K562 (cell line): ENCODE data around the gene BLCAP. TPM values are rescaled to one million over a fixed set of nuclear protein-coding genes. Genes with fewer than 3 reads are reported as not detected.

Experiments used
- ARHGAP35 ChIP-seq: fragments of 450-650 bp; IDR thresholded peaks from 2 replicates; pipeline ENCODE4 v1.6.1; 2018; ENCODE audit not compliant: partially characterized antibody
- ATF7 ChIP-seq: fragments of 450-650 bp; IDR thresholded peaks from 2 replicates; pipeline ENCODE4 v1.7.1; 2014; ENCODE audit warnings: mild to moderate bottlenecking, moderate library complexity
- CBX2 ChIP-seq: fragments of 200-600 bp; sonication (generic); IDR thresholded peaks from one replicate; pipeline ENCODE4 v1.6.1; 2012; ENCODE audit warnings: mild to moderate bottlenecking, low read length, inconsistent platforms; ENCODE audit not compliant: insufficient read depth, poor library complexity, severe bottlenecking
- KDM4B ChIP-seq, 2 experiments: fragments of 450-650 bp in 1 of 2; sonication (generic) in 1 of 2; IDR thresholded peaks; 2 replicates each; pipeline ENCODE4 v1.6.1; 2016 to 2017; ENCODE audit warnings: borderline replicate concordance in 2 of 2, antibody characterized with exemption in 1 of 2, low read depth in 1 of 2, mild to moderate bottlenecking in 1 of 2
- NFIC ChIP-seq: fragments of 450-650 bp; IDR thresholded peaks from 2 replicates; pipeline ENCODE4 v1.6.1; 2017; ENCODE audit warnings: mild to moderate bottlenecking, inconsistent platforms
- NFIX ChIP-seq: fragments of 250-450 bp; sonication (Bioruptor Pico); IDR thresholded peaks from 2 replicates; pipeline ENCODE4 v1.4.0; 2020; ENCODE audit warnings: low read depth, mild to moderate bottlenecking, moderate library complexity
- NR2C1 ChIP-seq, 2 experiments: fragments of 450-650 bp; IDR thresholded peaks; 2 replicates each; pipeline ENCODE4 v1.6.1; 2017; ENCODE audit warnings: mild to moderate bottlenecking in 2 of 2, antibody characterized with exemption in 1 of 2, inconsistent platforms in 1 of 2, missing compliant biosample characterization in 1 of 2, missing genetic modification characterization in 1 of 2
- POLR2B ChIP-seq: fragments of 450-650 bp; IDR thresholded peaks from 2 replicates; pipeline ENCODE4 v1.6.1; 2018; ENCODE audit warnings: low read depth; ENCODE audit not compliant: partially characterized antibody
- PREB ChIP-seq: sonication (generic); formaldehyde crosslinking; IDR thresholded peaks from 2 replicates; pipeline ENCODE4 v1.8.1; 2023; ENCODE audit warnings: mild to moderate bottlenecking, missing genetic modification reagents
- TCF3 ChIP-seq: sonication (generic); formaldehyde crosslinking; IDR thresholded peaks from 2 replicates; pipeline ENCODE4 v1.4.0; 2020; ENCODE audit warnings: mild to moderate bottlenecking, missing genetic modification reagents
- ZBTB40 ChIP-seq, 2 experiments: fragments of 450-650 bp in 1 of 2; sonication (generic) in 1 of 2; formaldehyde crosslinking in 1 of 2; IDR thresholded peaks; 2 replicates each; pipeline versions ENCODE4 v1.7.1 to v1.9.0; 2016 to 2022; ENCODE audit warnings: inconsistent platforms in 1 of 2, mild to moderate bottlenecking in 1 of 2, missing genetic modification reagents in 1 of 2
- ZNF121 ChIP-seq: sonication (generic); formaldehyde crosslinking; conservative IDR thresholded peaks from 2 replicates; pipeline ENCODE4 v1.8.0; 2022; ENCODE audit warnings: missing genetic modification reagents
- ZNF77 ChIP-seq: fragments of 250-450 bp; sonication (Bioruptor Pico); IDR thresholded peaks from 2 replicates; pipeline ENCODE4 v1.5.0; 2020
- polyA plus RNA-seq, 8 experiments: library from polyadenylated mRNA; depleted of rRNA in 4 of 8; stranded (reverse) in 5 of 8; unstranded in 3 of 8; fragments of >200 nt; fragmentation: Nextera tagmentation in 2 of 8; fragmentation: Illumina TruSeq in 1 of 8; extraction: Ambion mirVana in 2 of 8; extraction: Trizol in 1 of 8; gene quantifications; 2 replicates each; pipeline versions ENCODE4 v1.2.1 to v1.2.3, GENCODE V29; 2011 to 2014; ENCODE audit warnings: inconsistent platforms in 1 of 8, missing spikeins in 1 of 8
- total RNA-seq, 7 experiments: library from RNA; depleted of rRNA in 6 of 7; stranded (reverse); fragments of >200 nt in 6 of 7; fragmentation: Illumina TruSeq in 2 of 7; extraction: Trizol in 2 of 7; gene quantifications; 2 replicates each; pipeline versions ENCODE4 v1.2.1 to v1.2.3, GENCODE V29; 2011 to 2021; ENCODE audit warnings: low replicate concordance in 1 of 7
- TF ChIP-seq, protein P1 (sequence below): fragments of 250-450 bp; sonication (Bioruptor Pico); IDR thresholded peaks from 2 replicates; pipeline ENCODE4 v1.8.0; 2021; ENCODE audit warnings: borderline replicate concordance, mild to moderate bottlenecking, moderate library complexity; ENCODE audit not compliant: poor library complexity, severe bottlenecking
- TF ChIP-seq, protein P2 (sequence below): sonication (generic); formaldehyde crosslinking; IDR thresholded peaks from 2 replicates; pipeline ENCODE4 v1.9.0; 2022; ENCODE audit warnings: mild to moderate bottlenecking, missing genetic modification reagents

The BLCAP gene
- total and polyA plus RNA-seq, 9 of the 15 experiments (the other 6 are each of a cell fraction or from before 2014, with no cell fraction given) = 16.9 to 41.5 (median 27.6) TPM

GRCh38 chr20:37527638-37528445 lies at the start of gene BLCAP (continued):
- TF ChIP-seq, protein P1, sequence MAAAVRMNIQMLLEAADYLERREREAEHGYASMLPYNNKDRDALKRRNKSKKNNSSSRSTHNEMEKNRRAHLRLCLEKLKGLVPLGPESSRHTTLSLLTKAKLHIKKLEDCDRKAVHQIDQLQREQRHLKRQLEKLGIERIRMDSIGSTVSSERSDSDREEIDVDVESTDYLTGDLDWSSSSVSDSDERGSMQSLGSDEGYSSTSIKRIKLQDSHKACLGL (CRISPR knock-in tag) = no peak
- TF ChIP-seq NFIC (no peak), PREB (CRISPR knock-in tag) (no peak), ARHGAP35 (no peak), KDM4B (IDR thresholded peaks at IDR 0.05; ENCODE audit: borderline replicate concordance in 2 of 2, low read depth in 1 of 2) (no peak), NR2C1 (IDR thresholded peaks at IDR 0.05) (peak; percentile 67), NR2C1 (tag; IDR thresholded peaks at IDR 0.05) (peak; percentile 55; the same call in 1 of the 2 replicates), ZBTB40 (IDR thresholded peaks at IDR 0.05) (0 out of 2 replicates have a peak, but pooled peaks have one; percentile 29), ZBTB40 (CRISPR knock-in tag; IDR thresholded peaks at IDR 0.05) (no peak), ZNF121 (no peak), POLR2B (peak; percentile 29), TCF3 (no peak), CBX2 (no peak), ATF7 (peak; percentile 76), NFIX (CRISPR knock-in tag) (no peak), ZNF77 (CRISPR knock-in tag) (no peak)
- TF ChIP-seq, protein P2, sequence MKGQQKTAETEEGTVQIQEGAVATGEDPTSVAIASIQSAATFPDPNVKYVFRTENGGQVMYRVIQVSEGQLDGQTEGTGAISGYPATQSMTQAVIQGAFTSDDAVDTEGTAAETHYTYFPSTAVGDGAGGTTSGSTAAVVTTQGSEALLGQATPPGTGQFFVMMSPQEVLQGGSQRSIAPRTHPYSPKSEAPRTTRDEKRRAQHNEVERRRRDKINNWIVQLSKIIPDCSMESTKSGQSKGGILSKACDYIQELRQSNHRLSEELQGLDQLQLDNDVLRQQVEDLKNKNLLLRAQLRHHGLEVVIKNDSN (CRISPR knock-in tag) = no peak
